ENCODE data around the gene ZFHX3.

ZFHX3 gene

GRCh38 chr16:72988569-72988968, 59.4 kb downstream of the ZFHX3 start:
- POLR2A ChIA-PET: no interaction called here
- CTCF ChIA-PET: interaction anchor here (1.2 kb wide), 1 partner anchor 9 kb away, joined by 4 read pairs; no protein-coding TSS in a partner anchor

GRCh38 chr16:72987480-72987901, 60.4 kb downstream of the ZFHX3 start:
- no peak for TF ChIP-seq CTCF (IDR thresholded peaks at IDR 0.05; ENCODE audit: control extremely low read depth, extremely low read depth, low read depth, missing control alignments)
- POLR2A ChIA-PET: no interaction called here
- CTCF ChIA-PET: interaction anchor here (1.2 kb wide), 1 partner anchor 8 kb away, joined by 4 read pairs; no protein-coding TSS in a partner anchor
- no peak for DNase-seq (ENCODE audit: extremely low spot score)

More at GRCh38 chr16:72988569-72988968, 59.4 kb downstream of the ZFHX3 start:
- DNase-seq (ENCODE audit: extremely low spot score): no peak
- no peak for TF ChIP-seq CTCF (IDR thresholded peaks at IDR 0.05; ENCODE audit: control extremely low read depth, extremely low read depth, low read depth, missing control alignments)

- CTCF ChIA-PET: no interaction called here
- DNase-seq (ENCODE audit: extremely low spot score): no peak
- no peak for TF ChIP-seq CTCF (IDR thresholded peaks at IDR 0.05; ENCODE audit: control extremely low read depth, extremely low read depth, low read depth, missing control alignments)
- POLR2A ChIA-PET: no interaction called here
These were observed 61.9 kb downstream of the ZFHX3 start for GRCh38 chr16:72985995-72986394.

GRCh38 chr16:72985148-72985941, 62.6 kb downstream of the ZFHX3 start:
- no peak for TF ChIP-seq CTCF (IDR thresholded peaks at IDR 0.05; ENCODE audit: control extremely low read depth, extremely low read depth, low read depth, missing control alignments)
- ChIA-PET POLR2A (no interaction called here), CTCF (no interaction called here)
- no peak for DNase-seq (ENCODE audit: extremely low spot score)

GRCh38 chr16:72983728-72984350, 64.1 kb downstream of the ZFHX3 start:
- no peak for DNase-seq (ENCODE audit: extremely low spot score)
- CTCF ChIA-PET: interaction anchor here (1.2 kb wide), 1 partner anchor 16 kb away, joined by 3 read pairs; no protein-coding TSS in a partner anchor
- no peak for TF ChIP-seq CTCF (IDR thresholded peaks at IDR 0.05; ENCODE audit: control extremely low read depth, extremely low read depth, low read depth, missing control alignments)
- POLR2A ChIA-PET: no interaction called here

- ChIA-PET POLR2A (no interaction called here), CTCF (interaction anchor here (1.0 to 1.2 kb wide), 2 partner anchors 17 to 19 kb away, joined by 3 read pairs; no protein-coding TSS in a partner anchor)
- no peak for TF ChIP-seq CTCF (IDR thresholded peaks at IDR 0.05; ENCODE audit: control extremely low read depth, extremely low read depth, low read depth, missing control alignments)
- no peak for DNase-seq (ENCODE audit: extremely low spot score)
These were observed 64.7 kb downstream of the ZFHX3 start for GRCh38 chr16:72983241-72983640.

Data from GM10248 (cell line).